Measurements from ENCODE around the gene SLC32A1. TPM values are rescaled to one million over a fixed set of nuclear protein-coding genes. Genes with fewer than 3 reads are reported as not detected.

SLC32A1 gene
- total RNA-seq, 2 experiments from 2014 or later: not detected

- intact Hi-C loops (cut with micrococcal nuclease): no loop called here
- peaks cover 8% of the 10 kb centered on the region for H3K4me1 Mint-ChIP-seq (ENCODE audit: low read depth)
- no peaks in the 10 kb centered on the region for H3K9me3 Mint-ChIP-seq
- no peak overlapping the region for H3K4me3 Mint-ChIP-seq
- H3K27ac Mint-ChIP-seq: no peak overlapping the region
- no peak for TF ChIP-seq CTCF (IDR thresholded peaks at IDR 0.05)
- DNase-seq (no peak), ATAC-seq (no peak)
- no peaks in the 10 kb centered on the region for H3K27me3 Mint-ChIP-seq
- ChIA-PET POLR2A (no interaction called here), CTCF (interaction anchor here (1.6 to 8.4 kb wide), 2 partner anchors 35 to 110 kb away, joined by 5 to 110 read pairs; no protein-coding TSS in a partner anchor)
- peaks cover 30% of the 10 kb centered on the region for H3K36me3 Mint-ChIP-seq (ENCODE audit: low read depth)
Measured at GRCh38 chr20:38754924-38755323, 30.6 kb downstream of the SLC32A1 start.

GRCh38 chr20:38755324-38755910 lies 31.1 kb downstream of the SLC32A1 start:
- POLR2A ChIA-PET: no interaction called here
- TF ChIP-seq CTCF (IDR thresholded peaks at IDR 0.05): no peak
- peaks cover 3% of the 10 kb centered on the region for H3K4me1 Mint-ChIP-seq (ENCODE audit: low read depth)
- no peak for DNase-seq
- CTCF ChIA-PET: interaction anchor here (1.0 to 8.4 kb wide), 3 partner anchors 35 to 110 kb away, joined by 4 to 110 read pairs (median 5); no protein-coding TSS in a partner anchor
- peaks cover 32% of the 10 kb centered on the region for H3K36me3 Mint-ChIP-seq (ENCODE audit: low read depth)
- H3K9me3 Mint-ChIP-seq: no peaks in the 10 kb centered on the region
- intact Hi-C loops (cut with micrococcal nuclease): no loop called here
- H3K4me3 Mint-ChIP-seq: no peak overlapping the region
- no peaks in the 10 kb centered on the region for H3K27me3 Mint-ChIP-seq
- ATAC-seq: no peak
- no peak overlapping the region for H3K27ac Mint-ChIP-seq

GRCh38 chr20:38757145-38757775 lies 33.0 kb downstream of the SLC32A1 start:
- POLR2A ChIA-PET: interaction anchor here (1.1 kb wide), 1 partner anchor 135 kb away, joined by 3 read pairs; no protein-coding TSS in a partner anchor

GRCh38 chr20:38759106-38759505 lies 34.8 kb downstream of the SLC32A1 start:
- H3K4me3 Mint-ChIP-seq: no peak overlapping the region
- POLR2A ChIA-PET: interaction anchor here (1.0 to 1.1 kb wide), 2 partner anchors 9 to 10 kb away, joined by 4 to 5 read pairs; partner anchors contain the start of gene ACTR5
- ATAC-seq (no peak), DNase-seq (no peak)
- H3K9me3 Mint-ChIP-seq: no peaks in the 10 kb centered on the region
- H3K36me3 Mint-ChIP-seq (ENCODE audit: low read depth): peaks cover 44% of the 10 kb centered on the region
- no peak for TF ChIP-seq CTCF (IDR thresholded peaks at IDR 0.05)
- H3K4me1 Mint-ChIP-seq (ENCODE audit: low read depth): peaks cover 10% of the 10 kb centered on the region
- H3K27ac Mint-ChIP-seq: no peak overlapping the region
- intact Hi-C loops (cut with micrococcal nuclease): no loop called here
- no peaks in the 10 kb centered on the region for H3K27me3 Mint-ChIP-seq
- CTCF ChIA-PET: interaction anchor here (5.0 kb wide), 1 partner anchor 8 kb away, joined by 38 read pairs; no protein-coding TSS in a partner anchor

More at GRCh38 chr20:38757145-38757775, 33.0 kb downstream of the SLC32A1 start:
- H3K36me3 Mint-ChIP-seq (ENCODE audit: low read depth): peaks cover 44% of the 10 kb centered on the region
- H3K27me3 Mint-ChIP-seq: no peaks in the 10 kb centered on the region
- H3K9me3 Mint-ChIP-seq: no peaks in the 10 kb centered on the region
- DNase-seq: no peak
- no peak overlapping the region for H3K27ac Mint-ChIP-seq
- intact Hi-C loops (cut with micrococcal nuclease): no loop called here
- no peaks in the 10 kb centered on the region for H3K4me1 Mint-ChIP-seq (ENCODE audit: low read depth)
- no peak overlapping the region for H3K4me3 Mint-ChIP-seq
- CTCF ChIA-PET: interaction anchor here (0.7 to 1.2 kb wide), 2 partner anchors 136 to 212 kb away, joined by 3 read pairs; no protein-coding TSS in a partner anchor
- no peak for TF ChIP-seq CTCF (IDR thresholded peaks at IDR 0.05)
- ATAC-seq: no peak

- no peak for ATAC-seq
- Mint-ChIP-seq H3K27me3 (no peaks in the 10 kb centered on the region), H3K4me1 (ENCODE audit: low read depth) (peaks cover 20% of the 10 kb centered on the region), H3K9me3 (no peaks in the 10 kb centered on the region), H3K36me3 (ENCODE audit: low read depth) (peaks cover 34% of the 10 kb centered on the region), H3K4me3 (no peak overlapping the region), H3K27ac (no peak overlapping the region)
- ChIA-PET POLR2A (no interaction called here), CTCF (interaction anchor here (1.0 to 5.0 kb wide), 3 partner anchors 10 to 30 kb away, joined by 3 to 38 read pairs (median 5); no protein-coding TSS in a partner anchor)
- intact Hi-C loops (cut with micrococcal nuclease): no loop called here
- no peak for TF ChIP-seq CTCF (IDR thresholded peaks at IDR 0.05)
- no peak for DNase-seq
Measured at GRCh38 chr20:38760978-38761377, 36.7 kb downstream of the SLC32A1 start.

Measured in activated CD8-positive, alpha-beta T cell treated with anti-CD3 and anti-CD28 coated beads for 36 hours (primary cell).